ENCODE results near the gene FGF6.

DNA sequence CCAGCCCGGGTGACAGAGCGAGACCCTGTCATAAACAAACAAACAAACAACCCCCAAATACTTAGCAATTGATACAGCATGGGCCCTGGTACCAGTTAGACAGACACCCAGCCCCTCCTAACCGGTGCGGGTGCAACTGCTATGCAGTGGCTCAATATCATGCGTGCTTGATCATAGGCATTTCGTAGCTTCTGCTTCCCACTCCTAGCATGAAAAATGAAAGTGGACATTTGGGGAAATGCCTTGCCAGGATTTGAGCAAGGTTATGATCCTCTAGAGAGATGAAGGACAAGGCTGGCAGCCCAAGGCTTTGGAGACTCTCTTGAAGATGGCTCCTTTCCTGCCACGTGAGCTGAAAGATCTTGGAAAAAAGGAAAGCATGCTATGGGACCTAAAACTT, 13.7 kb downstream of the FGF6 start:
- TF ChIP-seq, protein P1, sequence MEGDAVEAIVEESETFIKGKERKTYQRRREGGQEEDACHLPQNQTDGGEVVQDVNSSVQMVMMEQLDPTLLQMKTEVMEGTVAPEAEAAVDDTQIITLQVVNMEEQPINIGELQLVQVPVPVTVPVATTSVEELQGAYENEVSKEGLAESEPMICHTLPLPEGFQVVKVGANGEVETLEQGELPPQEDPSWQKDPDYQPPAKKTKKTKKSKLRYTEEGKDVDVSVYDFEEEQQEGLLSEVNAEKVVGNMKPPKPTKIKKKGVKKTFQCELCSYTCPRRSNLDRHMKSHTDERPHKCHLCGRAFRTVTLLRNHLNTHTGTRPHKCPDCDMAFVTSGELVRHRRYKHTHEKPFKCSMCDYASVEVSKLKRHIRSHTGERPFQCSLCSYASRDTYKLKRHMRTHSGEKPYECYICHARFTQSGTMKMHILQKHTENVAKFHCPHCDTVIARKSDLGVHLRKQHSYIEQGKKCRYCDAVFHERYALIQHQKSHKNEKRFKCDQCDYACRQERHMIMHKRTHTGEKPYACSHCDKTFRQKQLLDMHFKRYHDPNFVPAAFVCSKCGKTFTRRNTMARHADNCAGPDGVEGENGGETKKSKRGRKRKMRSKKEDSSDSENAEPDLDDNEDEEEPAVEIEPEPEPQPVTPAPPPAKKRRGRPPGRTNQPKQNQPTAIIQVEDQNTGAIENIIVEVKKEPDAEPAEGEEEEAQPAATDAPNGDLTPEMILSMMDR (IDR thresholded peaks at IDR 0.05): no peak
- TF ChIP-seq SIN3A (IDR thresholded peaks at IDR 0.05; ENCODE audit: borderline replicate concordance, insufficient read depth, low read depth, low read length) (no peak), REST (IDR thresholded peaks at IDR 0.05; ENCODE audit: insufficient read depth in 1 of 2, low read depth in 2 of 2, low read length in 1 of 2) (no peak), POLR2AphosphoS5 (IDR thresholded peaks at IDR 0.05; ENCODE audit: low read depth, low read length) (no peak), TCF7L2 (IDR thresholded peaks at IDR 0.05; ENCODE audit: low read depth, low read length) (no peak)
